ENCODE results near the gene ESYT3. TPM values are rescaled to one million over a fixed set of nuclear protein-coding genes. Genes with fewer than 3 reads are reported as not detected.

Gene ESYT3
- total RNA-seq, 2 donors from 2014 or later, result 2.0 to 6.0 TPM

GRCh38 chr3:138472141-138472825 is 37.9 kb downstream of the ESYT3 start:
- H3K4me3 ChIP-seq, result no peak overlapping the region
- DNase-seq (no peak), ATAC-seq (no peak)
- no peaks in the 10 kb centered on the region for H3K4me1 ChIP-seq
- no peak overlapping the region for H3K27ac ChIP-seq
- no peaks in the 10 kb centered on the region for H3K9me3 ChIP-seq
- 88 to 96% methylated on average over 6 to 7 of the region's 8 CpGs for WGBS, 2 donors
- intact Hi-C loops (cut with DNase I), result no loop called here
- no peaks in the 10 kb centered on the region for H3K36me3 ChIP-seq (replicated peaks in 1 of 2; ENCODE audit: insufficient read depth in 1 of 2, low read depth in 2 of 2)
- no peaks in the 10 kb centered on the region for H3K27me3 ChIP-seq
- TF ChIP-seq CTCF (IDR thresholded peaks at IDR 0.05) (no peak), POLR2A (IDR thresholded peaks at IDR 0.05) (no peak)

GRCh38 chr3:138473391-138473790 is 39.0 kb downstream of the ESYT3 start:
- no peak for DNase-seq
- intact Hi-C loops (cut with DNase I), result no loop called here

GRCh38 chr3:138474163-138474562 is 39.7 kb downstream of the ESYT3 start:
- ATAC-seq (no peak), DNase-seq (peak in 1 of 4 donors; percentile 27)
- no peak overlapping the region for H3K4me3 ChIP-seq
- H3K27me3 ChIP-seq, result no peaks in the 10 kb centered on the region
- intact Hi-C loops (cut with DNase I), result no loop called here
- 72 to 85% methylated on average over 6 of the region's 6 CpGs for WGBS, 2 donors
- H3K4me1 ChIP-seq, result no peaks in the 10 kb centered on the region
- H3K36me3 ChIP-seq (replicated peaks in 1 of 2; ENCODE audit: insufficient read depth in 1 of 2, low read depth in 2 of 2), result no peaks in the 10 kb centered on the region
- TF ChIP-seq CTCF (IDR thresholded peaks at IDR 0.05), result no peak
- no peak for TF ChIP-seq POLR2A (IDR thresholded peaks at IDR 0.05)
- no peaks in the 10 kb centered on the region for H3K9me3 ChIP-seq
- no peak overlapping the region for H3K27ac ChIP-seq

More at GRCh38 chr3:138473391-138473790, 39.0 kb downstream of the ESYT3 start:
- Histone ChIP-seq H3K27me3 (no peaks in the 10 kb centered on the region), H3K4me3 (no peak overlapping the region), H3K4me1 (no peaks in the 10 kb centered on the region), H3K27ac (no peak overlapping the region), H3K9me3 (no peaks in the 10 kb centered on the region), H3K36me3 (replicated peaks in 1 of 2; ENCODE audit: insufficient read depth in 1 of 2, low read depth in 2 of 2) (no peaks in the 10 kb centered on the region)
- ATAC-seq, result no peak
- TF ChIP-seq CTCF (IDR thresholded peaks at IDR 0.05), result no peak
- WGBS, 2 donors, result 95 to 99% methylated on average over 8 of the region's 8 CpGs

- Histone ChIP-seq H3K4me3 (no peak overlapping the region), H3K27me3 (no peaks in the 10 kb centered on the region), H3K4me1 (no peaks in the 10 kb centered on the region), H3K36me3 (replicated peaks in 1 of 2; ENCODE audit: insufficient read depth in 1 of 2, low read depth in 2 of 2) (no peaks in the 10 kb centered on the region), H3K9me3 (no peaks in the 10 kb centered on the region), H3K27ac (no peak overlapping the region)
- intact Hi-C loops (cut with DNase I), result no loop called here
- no peak for TF ChIP-seq CTCF (IDR thresholded peaks at IDR 0.05)
- TF ChIP-seq POLR2A (IDR thresholded peaks at IDR 0.05), result no peak
- ATAC-seq, result no peak
- DNase-seq, result no peak
- WGBS, 2 donors, result 88 to 96% methylated on average over 2 of the region's 2 CpGs
Observed at GRCh38 chr3:138476526-138476925, 42.1 kb downstream of the ESYT3 start.

GRCh38 chr3:138477120-138477519 is 42.7 kb downstream of the ESYT3 start:
- Histone ChIP-seq H3K36me3 (replicated peaks in 1 of 2; ENCODE audit: insufficient read depth in 1 of 2, low read depth in 2 of 2) (no peaks in the 10 kb centered on the region), H3K27ac (no peak overlapping the region), H3K9me3 (no peaks in the 10 kb centered on the region), H3K4me3 (no peak overlapping the region), H3K4me1 (no peaks in the 10 kb centered on the region), H3K27me3 (no peaks in the 10 kb centered on the region)
- no peak for TF ChIP-seq POLR2A (IDR thresholded peaks at IDR 0.05)
- TF ChIP-seq CTCF (IDR thresholded peaks at IDR 0.05), result no peak
- DNase-seq (no peak), ATAC-seq (no peak)
- intact Hi-C loops (cut with DNase I), result no loop called here

Measured in body of pancreas (tissue), 4 donors.